ENCODE data around the gene TEX13C.

- no peak for TF ChIP-seq CTCF (IDR thresholded peaks at IDR 0.05 in 2 of 3, conservative IDR thresholded peaks at IDR 0.05 in 1 of 3; ENCODE audit: control insufficient read depth in 2 of 3, extremely low read depth in 1 of 3, insufficient read depth in 1 of 3, low read depth in 3 of 3, low read length in 3 of 3)
- no peak for TF ChIP-seq RAD51 (IDR thresholded peaks at IDR 0.05)
- TF ChIP-seq RAD21 (IDR thresholded peaks at IDR 0.05; ENCODE audit: insufficient read depth, low read depth, low read length): no peak
- TF ChIP-seq USF2 (IDR thresholded peaks at IDR 0.05; ENCODE audit: borderline replicate concordance, low read depth, low read length): no peak
- no peak for TF ChIP-seq ZBTB33 (IDR thresholded peaks at IDR 0.05)
- no peak for TF ChIP-seq SIN3A (IDR thresholded peaks at IDR 0.05; ENCODE audit: low read depth, low read length)
- no peak for TF ChIP-seq REST (IDR thresholded peaks at IDR 0.05; ENCODE audit: low read depth, low read length)
- no peak for TF ChIP-seq BHLHE40 (IDR thresholded peaks at IDR 0.05; ENCODE audit: borderline replicate concordance in 1 of 2, low read depth in 2 of 2, low read length in 1 of 2)
- TF ChIP-seq FOXM1 (IDR thresholded peaks at IDR 0.05; ENCODE audit: low read depth, low read length): no peak
- TF ChIP-seq PML (IDR thresholded peaks at IDR 0.05; ENCODE audit: low read length): no peak
- TF ChIP-seq NR2C2 (IDR thresholded peaks at IDR 0.05; ENCODE audit: borderline replicate concordance, control insufficient read depth, insufficient read length, low read depth): no peak
- no peak for TF ChIP-seq RELA (IDR thresholded peaks at IDR 0.05; ENCODE audit: borderline replicate concordance, partially characterized antibody)
Observed at GRCh38 chrX:125295337-125295736, 24.3 kb upstream of the TEX13C start.
